GM21576 (cell line): ENCODE results near the gene RNF166.

Experiments used
- ATAC-seq: cut with Tn5 transposase; IDR thresholded peaks from one replicate; pipeline ENCODE4 v1.9.1; 2021; ENCODE audit warnings: mild to moderate bottlenecking, moderate library complexity; ENCODE audit not compliant: unreplicated experiment

The RNF166 gene

GRCh38 chr16:88725609-88726407 is 19.6 kb upstream of the RNF166 start:
- no peak for ATAC-seq

- ATAC-seq = no peak
These were observed 18.8 kb upstream of the RNF166 start for GRCh38 chr16:88724855-88725555.

GRCh38 chr16:88723911-88724310 is 17.7 kb upstream of the RNF166 start:
- no peak for ATAC-seq

- no peak for ATAC-seq
These were observed 17.3 kb upstream of the RNF166 start for GRCh38 chr16:88723507-88723887.

- no peak for ATAC-seq
These were observed 16.7 kb upstream of the RNF166 start for GRCh38 chr16:88722784-88723506.

- no peak for ATAC-seq
These were observed 15.9 kb upstream of the RNF166 start for GRCh38 chr16:88721815-88722755.

- ATAC-seq = no peak
These were observed 15.0 kb upstream of the RNF166 start for GRCh38 chr16:88721236-88721635.

GRCh38 chr16:88720396-88720970 is 14.3 kb upstream of the RNF166 start:
- no peak for ATAC-seq

- no peak for ATAC-seq
These were observed 13.7 kb upstream of the RNF166 start for GRCh38 chr16:88719933-88720296.

GRCh38 chr16:88719267-88719932 is 13.2 kb upstream of the RNF166 start:
- ATAC-seq = no peak

- ATAC-seq = no peak
These were observed 12.0 kb upstream of the RNF166 start for GRCh38 chr16:88718178-88718577.

- no peak for ATAC-seq
These were observed 10.4 kb upstream of the RNF166 start for GRCh38 chr16:88716601-88717001.

GRCh38 chr16:88716201-88716600 is 10.0 kb upstream of the RNF166 start:
- no peak for ATAC-seq

GRCh38 chr16:88715312-88716190 is 9.3 kb upstream of the RNF166 start:
- no peak for ATAC-seq

- no peak for ATAC-seq
These were observed 8.5 kb upstream of the RNF166 start for GRCh38 chr16:88714420-88715302.

- no peak for ATAC-seq
These were observed 7.6 kb upstream of the RNF166 start for GRCh38 chr16:88713568-88714419.

GRCh38 chr16:88713054-88713453 is 6.8 kb upstream of the RNF166 start:
- no peak for ATAC-seq
